H1 (cell line): Measurements from ENCODE around the gene RNASE12. TPM values are rescaled to one million over a fixed set of nuclear protein-coding genes. Genes with fewer than 3 reads are reported as not detected.

Experiments
- CHD7 ChIP-seq: fragments of 300-600 bp; sonication (generic); IDR thresholded peaks from 2 replicates; pipeline ENCODE4 v1.7.1; 2012; ENCODE audit warnings: low read length, moderate library complexity, mild to moderate bottlenecking, inconsistent platforms; ENCODE audit not compliant: insufficient replicate concordance
- CTBP2 ChIP-seq: IDR thresholded peaks from 2 replicates; pipeline ENCODE4 v1.7.0; 2011; ENCODE audit warnings: borderline replicate concordance, mild to moderate bottlenecking, moderate library complexity, mixed read lengths, low read length; ENCODE audit not compliant: insufficient read depth, insufficient read length
- POLR2AphosphoS5 ChIP-seq: IDR thresholded peaks from 2 replicates; pipeline ENCODE4 v1.6.1; 2011; ENCODE audit warnings: low read depth, low read length
- SAP30 ChIP-seq: fragments of 300-600 bp; sonication (generic); IDR thresholded peaks from 2 replicates; pipeline ENCODE4 v1.7.1; 2012; ENCODE audit warnings: low read length, moderate library complexity, mild to moderate bottlenecking, inconsistent platforms; ENCODE audit not compliant: insufficient read depth, insufficient replicate concordance
- SP2 ChIP-seq: IDR thresholded peaks from 2 replicates; pipeline ENCODE4 v1.6.1; 2012; ENCODE audit warnings: mild to moderate bottlenecking, low read length, inconsistent platforms
- polyA plus RNA-seq, 7 experiments: library from polyadenylated mRNA; depleted of rRNA in 3 of 7; stranded (reverse) in 5 of 7; unstranded in 2 of 7; fragments of >200 nt in 5 of 7; fragments of 200-250 nt in 2 of 7; gene quantifications; 1 replicate in 5 of 7; 2 replicates in 1 of 7; 4 replicates in 1 of 7; pipeline versions ENCODE4 v1.2.1 to v1.2.3, GENCODE V29; 2011 to 2013; ENCODE audit warnings: missing spikeins in 2 of 7, mixed read lengths in 2 of 7
- total RNA-seq: library from RNA; stranded (reverse); fragmentation: NEBNext Ultra II Directional; extraction: Animal tissue kit (Norgen Biotek cat#: 25700); gene quantifications from 2 replicates; pipeline ENCODE4 v1.2.1, GENCODE V29; 2021

The RNASE12 gene
- total and polyA plus RNA-seq, 2 of the 8 experiments (the other 6 are each of a cell fraction or from before 2014, with no cell fraction given): not detected

GRCh38 chr14:20609215-20610001 is 18.2 kb upstream of the RNASE12 start (continued):
- TF ChIP-seq CTBP2 (no peak), POLR2AphosphoS5 (no peak), CHD7 (no peak), SAP30 (peak; percentile 79), SP2 (no peak)
- TF ChIP-seq, all 59 proteins: peak for 14
